Brain microvascular endothelial cell (primary cell): ENCODE measurements around the gene CBLIF.
"Not testable (repeated sequence)": the region's sequence is repeated elsewhere in the genome, so short reads cannot be mapped to it uniquely, and the experiment has no call there.

Experiments
- DNase-seq: peaks from one replicate; pipeline ENCODE4 v3.0.0-alpha.2; 2020
- H3K27ac ChIP-seq: fragments of 250-450 bp; sonication (Bioruptor Pico); 2 replicates; pipeline ENCODE4 v1.5.1; 2020; ENCODE audit warnings: mild to moderate bottlenecking, moderate library complexity
- H3K27me3 ChIP-seq: fragments of 250-450 bp; sonication (Bioruptor Pico); replicated peaks from 2 replicates; pipeline ENCODE4 v1.5.1; 2020; ENCODE audit warnings: mild to moderate bottlenecking
- H3K36me3 ChIP-seq: fragments of 250-450 bp; sonication (Bioruptor Pico); replicated peaks from 2 replicates; pipeline ENCODE4 v1.5.1; 2020; ENCODE audit warnings: mild to moderate bottlenecking
- H3K4me3 ChIP-seq: 2 replicates; pipeline ENCODE4 v1.5.1; 2011; ENCODE audit warnings: low read depth, mild to moderate bottlenecking, control low read depth, low read length, moderate library complexity
- CTCF ChIP-seq: IDR thresholded peaks from 2 replicates; pipeline ENCODE4 v1.5.1; 2011; ENCODE audit warnings: low read depth, mild to moderate bottlenecking, moderate library complexity, low read length, control low read depth, inconsistent platforms; ENCODE audit errors: missing control alignments
- in situ Hi-C: cut with HindIII; loops from 2 replicates; pipeline ENCODE4 v1.10.0; 2017; ENCODE audit warnings: low sequenced_read_pairs, low pct_ligation_motif_present

The CBLIF gene

GRCh38 chr11:59845399-59845798, at the start of gene CBLIF:
Gene CBLIF, minus strand, starts transcription at chr11:59845499. Its CDS starts 46 bp downstream, at chr11:59845453.
- in situ Hi-C loops: no loop called here
- H3K27me3 ChIP-seq: no peaks in the 10 kb centered on the region
- no peak for TF ChIP-seq CTCF
- no peak within 1 kb of the TSS for H3K27ac ChIP-seq
- H3K4me3 ChIP-seq: no peak within 1 kb of the TSS
- H3K36me3 ChIP-seq: no peaks in the 10 kb centered on the region
- DNase-seq: no peak

GRCh38 chr11:59894616-59895015, 49.3 kb upstream of the CBLIF start:
- Histone ChIP-seq H3K27me3 (no peaks in the 10 kb centered on the region), H3K36me3 (no peaks in the 10 kb centered on the region), H3K27ac (no peak overlapping the region), H3K4me3 (no peak overlapping the region)
- no peak for DNase-seq
- TF ChIP-seq CTCF: no peak
- in situ Hi-C loops: no loop called here

GRCh38 chr11:59891781-59892181, 46.5 kb upstream of the CBLIF start:
- H3K4me3 ChIP-seq: no peak overlapping the region
- in situ Hi-C loops: no loop called here
- no peak for TF ChIP-seq CTCF
- no peaks in the 10 kb centered on the region for H3K36me3 ChIP-seq
- no peak overlapping the region for H3K27ac ChIP-seq
- peak; percentile 69 for DNase-seq
- no peaks in the 10 kb centered on the region for H3K27me3 ChIP-seq

GRCh38 chr11:59887156-59887555, 41.9 kb upstream of the CBLIF start:
- DNase-seq, H3K4me3 ChIP-seq, H3K27me3 ChIP-seq, H3K36me3 ChIP-seq, H3K27ac ChIP-seq, in situ Hi-C loops: not testable (repeated sequence)

GRCh38 chr11:59883597-59883996, 38.3 kb upstream of the CBLIF start:
- in situ Hi-C loops: no loop called here
- H3K36me3 ChIP-seq: no peaks in the 10 kb centered on the region
- no peaks in the 10 kb centered on the region for H3K27me3 ChIP-seq
- no peak for DNase-seq
- no peak overlapping the region for H3K27ac ChIP-seq
- H3K4me3 ChIP-seq: no peak overlapping the region
- no peak for TF ChIP-seq CTCF

- no peak for TF ChIP-seq CTCF
- H3K27me3 ChIP-seq: no peaks in the 10 kb centered on the region
- no peak overlapping the region for H3K27ac ChIP-seq
- no peaks in the 10 kb centered on the region for H3K36me3 ChIP-seq
- DNase-seq: no peak
- H3K4me3 ChIP-seq: no peak overlapping the region
- in situ Hi-C loops: no loop called here
These were observed 34.3 kb upstream of the CBLIF start for GRCh38 chr11:59879567-59879966.

- Histone ChIP-seq H3K36me3 (no peaks in the 10 kb centered on the region), H3K27ac (no peak within 1 kb of the TSS), H3K4me3 (no peak within 1 kb of the TSS), H3K27me3 (no peaks in the 10 kb centered on the region)
- DNase-seq: no peak
- in situ Hi-C loops: no loop called here
- no peak for TF ChIP-seq CTCF
These were observed 33.3 kb upstream of the CBLIF start, which contains the start of gene OOSP3 for GRCh38 chr11:59878575-59878974. Gene OOSP3, plus strand, starts transcription at chr11:59878782. Its CDS starts 27 bp downstream, at chr11:59878809.
